Putamen (tissue), 1 donor: ENCODE results near the gene TNS1.

ENCODE experiments used
- DNase-seq: peaks from one replicate; pipeline ENCODE4 v3.0.0-alpha.2; 2016; ENCODE audit warnings: low spot score

Gene TNS1

DNA sequence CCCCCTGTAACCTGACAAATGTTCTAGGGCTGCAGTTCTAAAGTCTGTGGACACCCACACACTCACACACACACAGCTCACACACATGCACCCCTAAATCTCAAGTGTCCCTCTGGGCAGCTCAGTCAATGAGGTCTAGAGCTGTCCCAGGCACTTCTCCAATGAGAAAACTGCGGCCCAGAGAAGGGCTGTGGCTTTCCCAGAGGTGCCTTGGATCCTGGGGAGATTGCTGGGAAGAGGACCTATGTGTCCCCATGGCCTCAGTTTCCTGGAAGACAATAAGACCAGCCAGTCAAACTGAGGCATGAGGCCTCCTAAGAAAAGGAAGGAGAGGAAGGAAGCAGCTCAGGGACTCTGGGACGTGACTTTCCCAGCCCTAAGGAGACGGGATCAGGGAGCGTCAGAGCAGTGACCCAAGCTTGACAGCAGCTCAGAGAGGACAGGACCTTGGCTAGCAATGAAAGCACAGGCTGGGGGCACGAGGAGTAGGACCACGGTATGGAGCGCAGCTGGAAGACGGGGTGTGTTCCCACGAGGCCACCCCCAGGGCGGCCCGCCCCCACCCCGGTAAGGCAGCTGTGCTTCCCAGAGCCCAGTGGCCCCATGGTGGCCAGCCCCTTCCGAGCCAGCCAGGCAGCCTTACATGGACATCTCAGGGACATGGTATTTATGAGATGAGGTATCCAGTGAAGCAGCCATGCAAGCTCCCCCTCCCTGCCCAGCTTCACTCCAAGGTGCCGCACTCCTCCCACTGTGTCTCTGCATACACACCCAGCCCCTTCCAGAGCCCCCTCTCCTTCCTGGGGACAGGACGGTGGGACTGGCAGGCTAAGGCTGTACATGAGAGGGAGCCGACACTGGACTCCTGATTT lies 46.0 kb downstream of the TNS1 start:
- DNase-seq: no peak

DNA sequence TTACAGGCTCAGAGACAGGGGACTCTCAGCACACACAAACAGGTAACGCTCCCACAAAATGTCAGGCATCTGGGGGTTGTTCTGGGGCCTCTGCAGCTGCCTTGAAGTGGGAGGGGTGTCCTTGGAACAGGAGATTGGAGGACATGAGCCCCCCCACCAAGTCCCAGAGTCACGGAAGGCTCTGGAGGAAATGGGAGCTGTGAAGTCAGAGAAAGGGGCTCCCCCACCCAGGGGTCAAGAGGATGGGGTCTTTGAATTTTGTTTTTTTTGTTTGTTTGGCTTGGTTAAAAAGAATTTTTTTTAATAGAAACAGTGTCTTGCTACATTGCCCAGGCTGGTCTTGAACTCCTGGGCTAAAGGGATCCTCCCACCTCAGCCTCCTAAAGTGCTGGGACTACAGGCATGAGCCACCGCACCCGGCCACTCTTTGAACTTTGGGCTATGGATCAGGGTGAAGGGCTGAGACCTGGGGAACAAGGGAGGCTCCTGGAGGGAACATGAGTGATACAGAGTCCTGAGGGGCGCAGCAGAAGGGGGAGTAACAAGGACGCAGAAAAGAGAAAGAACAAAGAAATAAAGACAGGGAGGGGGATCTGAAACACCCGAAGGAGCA lies 46.8 kb downstream of the TNS1 start:
- no peak for DNase-seq

DNA sequence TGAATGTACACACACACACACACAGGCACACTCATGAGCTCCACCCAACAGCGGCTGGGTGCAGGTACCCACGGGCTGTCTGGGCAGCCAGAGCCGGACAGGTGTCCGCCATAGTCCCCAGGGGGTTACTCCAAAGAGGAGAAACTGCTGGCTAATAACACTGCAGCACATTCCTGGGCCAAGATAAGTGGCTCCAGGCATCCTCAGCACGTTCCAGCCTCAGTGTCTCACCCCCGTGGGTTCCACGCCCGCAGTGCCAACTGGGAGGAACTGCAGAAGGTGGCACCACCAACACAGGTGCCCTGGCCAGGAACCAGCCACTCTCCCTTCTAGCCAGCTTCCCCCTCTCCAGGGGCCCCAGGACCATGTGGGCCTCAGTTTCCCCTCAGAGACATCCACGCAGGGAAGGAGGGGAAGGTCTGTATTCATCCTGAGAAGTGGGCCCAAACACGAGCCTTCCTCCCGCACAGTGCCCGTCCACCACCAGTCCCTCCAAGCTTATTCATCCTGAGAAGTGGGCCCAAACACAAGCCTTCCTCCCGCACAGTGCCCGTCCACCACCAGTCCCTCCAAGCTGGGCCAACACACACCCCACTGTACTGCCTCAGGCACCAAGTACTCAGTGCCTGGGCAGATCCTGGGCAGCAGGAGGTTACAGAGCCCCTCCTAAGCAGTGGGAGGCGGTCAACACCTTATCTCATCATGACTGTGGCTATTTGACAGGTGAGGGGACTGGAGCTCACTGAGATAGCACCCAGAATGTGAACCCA lies 47.6 kb downstream of the TNS1 start:
- no peak for DNase-seq

DNA sequence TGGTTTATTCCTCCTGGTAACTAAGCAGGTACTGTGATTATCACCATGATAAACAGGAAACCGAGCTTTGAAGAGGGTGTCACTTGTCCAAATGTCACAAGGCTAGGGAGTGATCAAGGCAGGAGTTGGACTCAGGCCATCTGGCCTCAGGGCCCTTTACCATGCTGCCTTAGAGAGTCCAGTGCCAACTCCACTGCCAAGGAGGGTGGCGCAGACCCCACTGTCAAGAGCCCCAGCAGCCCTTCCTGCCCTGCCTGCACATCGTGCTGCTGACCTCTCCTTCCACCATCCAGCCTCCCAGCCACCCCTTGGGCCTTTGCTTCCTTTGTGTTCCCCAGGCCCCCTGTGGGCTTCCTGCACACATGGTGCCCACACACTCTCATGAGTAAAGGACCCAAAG lies 48.3 kb downstream of the TNS1 start:
- no peak for DNase-seq

DNA sequence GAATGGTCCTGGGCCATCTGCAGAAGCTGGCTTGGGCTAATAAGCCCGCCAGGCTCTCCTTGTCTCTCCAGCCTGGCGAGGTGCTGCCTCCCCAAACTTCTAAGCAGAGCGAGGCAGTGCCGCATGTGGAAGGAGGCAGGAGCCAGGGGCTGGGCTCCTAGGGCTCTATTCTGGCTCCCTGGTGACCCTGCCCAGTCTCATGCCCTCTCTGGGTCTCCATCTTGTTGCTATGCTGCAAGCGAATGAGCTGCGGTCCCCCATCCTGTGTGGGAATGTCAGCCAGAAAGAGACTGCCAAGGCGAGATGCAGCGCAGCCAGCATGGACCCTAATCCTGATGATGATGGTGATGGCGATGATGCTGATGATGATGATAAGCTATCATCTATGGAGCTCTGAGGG lies 48.7 kb downstream of the TNS1 start:
- DNase-seq: no peak

DNA sequence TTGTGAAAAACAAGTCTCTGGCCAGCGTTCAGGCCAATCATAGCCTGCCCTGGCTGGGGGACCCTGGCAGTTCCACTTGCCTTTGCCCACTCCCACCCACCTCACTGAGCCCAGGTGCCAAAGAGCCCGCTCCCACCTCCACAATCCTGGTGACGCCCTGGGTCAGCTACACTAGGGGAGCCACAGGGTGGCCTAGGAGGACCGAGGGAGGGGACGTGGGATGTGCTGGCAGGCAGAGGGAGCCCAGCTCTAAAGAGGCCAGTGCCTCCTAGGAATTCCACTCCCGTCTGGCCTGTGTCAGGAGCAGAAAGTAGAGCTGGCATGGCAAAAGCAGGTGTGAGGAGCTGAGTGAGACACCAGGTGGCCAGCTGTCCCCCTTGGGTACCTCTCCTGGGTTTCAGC lies 49.3 kb downstream of the TNS1 start:
- no peak for DNase-seq

DNA sequence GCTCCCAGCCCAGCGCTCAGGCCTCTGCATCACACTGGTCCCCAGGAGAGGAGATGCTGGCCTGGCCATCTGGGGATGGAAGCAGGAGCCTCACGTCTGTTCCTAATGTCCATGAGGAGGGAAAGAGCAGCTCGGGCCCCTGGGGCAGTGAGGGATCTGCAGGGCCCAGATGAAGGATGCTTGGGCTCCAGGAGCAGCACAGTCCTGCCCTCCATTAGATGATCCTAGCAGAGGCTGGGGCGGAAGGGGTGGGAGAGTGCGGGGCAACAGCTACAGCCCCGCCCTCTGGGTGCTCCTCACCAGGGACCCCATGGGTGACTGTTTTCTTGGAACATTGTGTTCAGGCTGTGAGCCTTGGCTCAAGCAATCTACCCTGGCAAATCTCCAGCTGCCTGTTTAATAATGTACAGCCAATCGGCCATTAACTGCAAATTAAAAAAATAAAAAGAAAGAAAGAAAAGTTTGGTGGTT lies 49.7 kb downstream of the TNS1 start:
- DNase-seq: no peak

DNA sequence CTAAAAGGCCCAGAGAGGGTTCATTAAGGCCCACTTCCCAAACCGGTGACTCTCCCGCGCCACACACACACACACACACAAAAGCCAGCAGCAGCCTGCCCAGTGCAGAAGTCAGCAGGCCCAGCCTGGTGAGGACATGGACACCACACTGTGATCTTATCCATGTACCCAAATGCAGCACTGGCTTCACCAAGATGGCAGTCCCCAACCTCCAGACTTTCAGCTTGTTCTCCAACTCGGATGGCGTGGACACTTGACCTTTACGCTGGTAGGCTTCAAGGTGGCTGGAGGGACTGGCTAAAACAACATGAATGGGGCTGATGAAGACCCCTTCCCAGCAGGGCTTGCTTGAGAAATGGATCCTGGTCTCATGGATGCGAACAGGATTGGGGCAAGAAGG lies 50.4 kb downstream of the TNS1 start:
- no peak for DNase-seq

DNA sequence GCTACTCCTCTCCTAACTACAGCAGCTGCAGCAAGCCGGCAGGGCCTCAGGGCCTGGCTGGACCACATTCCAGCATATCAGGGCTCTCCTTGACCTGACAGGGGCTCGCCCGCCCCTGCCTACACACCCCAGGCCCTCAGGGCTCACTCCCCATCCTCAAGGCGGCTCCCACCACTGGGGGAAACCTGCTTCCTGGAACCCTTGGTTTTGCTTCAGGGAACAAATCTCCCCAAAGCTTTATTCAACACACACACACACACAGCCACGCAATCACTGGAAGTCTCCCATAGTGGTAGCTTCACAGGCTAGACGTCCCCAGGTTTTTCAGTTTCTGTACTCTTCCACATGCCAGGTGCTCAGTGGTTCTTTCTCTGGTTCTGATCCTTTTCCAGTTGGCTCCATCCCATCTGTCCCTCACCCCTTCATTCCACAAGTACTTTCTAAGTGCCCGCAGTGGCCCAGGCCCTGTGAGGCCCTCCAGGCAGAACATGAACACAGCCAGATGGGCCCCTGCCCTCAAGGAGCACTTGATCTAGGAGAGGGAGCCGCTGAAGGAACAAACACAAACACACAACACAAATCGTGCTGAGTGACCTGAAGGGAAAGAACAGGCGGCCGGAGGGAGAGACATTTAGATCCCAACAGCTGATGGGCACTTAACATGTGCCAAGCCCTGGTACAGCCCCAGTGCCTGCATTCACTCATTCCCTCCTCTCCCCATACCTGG lies 51.1 kb downstream of the TNS1 start:
- no peak for DNase-seq

DNA sequence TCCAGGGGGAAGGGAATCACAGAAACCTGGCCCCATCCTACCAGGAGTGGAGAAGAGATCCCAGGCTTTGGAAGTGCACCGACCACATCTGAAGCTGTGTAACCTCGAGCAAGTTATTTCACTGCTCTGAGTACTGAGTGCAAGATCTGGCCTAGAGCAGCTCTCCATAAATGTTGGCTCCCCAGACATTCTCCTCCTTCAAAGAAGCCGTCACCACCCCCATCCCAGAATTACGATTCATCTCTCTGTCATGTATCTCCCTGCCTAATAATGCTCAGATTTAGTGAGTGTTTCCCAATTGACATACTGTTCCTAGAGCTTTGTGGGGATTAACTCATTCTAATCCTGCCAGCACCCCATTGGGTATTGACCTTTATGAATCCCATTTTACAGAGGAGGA lies 51.7 kb downstream of the TNS1 start:
- DNase-seq: no peak

DNA sequence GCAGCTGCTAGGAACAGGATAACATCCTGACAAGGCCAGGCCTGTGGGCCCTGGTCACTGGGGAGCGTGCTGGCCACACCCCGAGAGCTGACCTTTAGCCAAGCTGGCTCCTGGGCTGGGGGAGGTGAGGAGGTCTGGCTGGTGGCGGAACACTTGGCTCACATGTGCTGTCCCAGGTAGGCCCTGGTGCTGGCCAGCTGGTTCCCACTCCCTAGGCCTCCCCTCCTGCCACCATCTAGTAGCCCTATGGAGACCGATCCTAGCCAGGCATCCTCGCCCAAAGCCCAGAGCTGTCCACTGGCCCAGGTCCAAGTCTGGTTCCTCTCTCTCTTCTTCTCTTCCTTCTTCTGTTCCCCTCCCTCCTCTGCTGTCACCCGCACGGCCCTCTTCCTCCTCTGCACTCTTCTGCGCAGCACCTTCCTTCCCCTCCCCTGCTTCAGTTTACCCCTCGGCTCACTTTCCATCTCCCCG lies 52.4 kb downstream of the TNS1 start:
- no peak for DNase-seq

DNA sequence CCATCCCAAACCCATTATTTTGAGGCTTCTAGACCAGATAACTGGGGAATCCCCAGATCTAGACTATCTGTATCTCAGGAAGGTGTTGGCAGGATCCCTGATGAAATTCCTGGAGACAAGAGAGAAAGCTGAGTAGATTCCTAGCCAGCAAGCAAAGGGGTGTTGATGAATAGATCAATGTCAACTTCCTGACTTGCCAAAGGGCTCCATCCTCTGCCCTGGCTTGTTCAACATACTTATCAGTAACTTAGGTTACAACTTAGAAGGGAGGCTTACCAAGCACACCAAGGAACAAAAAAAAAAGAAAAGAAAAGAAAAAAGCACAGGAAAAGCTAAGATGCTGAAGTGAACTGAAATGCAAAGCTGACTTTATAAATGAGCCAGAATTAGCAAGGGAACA lies 53.3 kb downstream of the TNS1 start:
- no peak for DNase-seq

DNA sequence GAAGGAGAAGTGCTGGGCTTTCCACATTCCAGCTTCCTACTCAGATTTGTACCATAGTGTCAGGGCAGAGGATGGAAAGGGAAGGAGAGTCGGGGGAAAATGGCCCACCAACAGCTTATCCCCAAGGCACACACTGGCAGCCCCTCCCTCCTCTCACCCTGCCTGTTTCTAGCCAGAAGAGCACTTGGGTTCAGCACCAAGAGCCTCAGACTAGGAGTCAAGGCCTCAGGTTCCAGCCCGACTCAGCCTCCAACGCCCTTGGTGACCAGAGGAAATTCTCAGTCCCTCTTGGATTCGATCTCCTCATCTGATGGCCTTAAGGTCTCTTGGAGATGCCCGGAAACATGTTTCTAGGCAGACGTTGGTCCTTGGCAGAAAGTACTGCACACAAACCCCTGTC lies 53.9 kb downstream of the TNS1 start:
- DNase-seq: no peak

DNA sequence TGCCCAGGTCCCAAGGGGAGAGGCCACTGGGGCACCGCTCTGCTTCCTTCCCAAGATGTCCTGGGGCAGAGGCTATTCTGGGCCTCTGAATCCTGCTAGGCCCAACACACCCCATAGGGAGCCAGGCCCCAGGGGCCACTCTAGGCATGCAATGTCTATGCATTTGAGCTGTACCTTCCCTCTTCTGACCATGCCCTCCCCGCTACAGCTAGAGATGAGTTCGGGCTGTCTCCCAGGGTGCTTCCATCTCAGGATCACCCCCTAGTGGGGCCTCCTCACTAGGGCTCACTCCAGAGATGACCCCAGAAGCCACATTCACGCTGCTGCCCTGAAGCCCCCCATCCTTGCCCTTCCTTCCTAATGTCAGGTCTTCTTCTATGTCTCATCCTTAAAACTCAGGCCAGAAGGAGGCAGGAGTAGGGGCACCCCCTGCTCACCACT lies 54.4 kb downstream of the TNS1 start:
- no peak for DNase-seq

DNA sequence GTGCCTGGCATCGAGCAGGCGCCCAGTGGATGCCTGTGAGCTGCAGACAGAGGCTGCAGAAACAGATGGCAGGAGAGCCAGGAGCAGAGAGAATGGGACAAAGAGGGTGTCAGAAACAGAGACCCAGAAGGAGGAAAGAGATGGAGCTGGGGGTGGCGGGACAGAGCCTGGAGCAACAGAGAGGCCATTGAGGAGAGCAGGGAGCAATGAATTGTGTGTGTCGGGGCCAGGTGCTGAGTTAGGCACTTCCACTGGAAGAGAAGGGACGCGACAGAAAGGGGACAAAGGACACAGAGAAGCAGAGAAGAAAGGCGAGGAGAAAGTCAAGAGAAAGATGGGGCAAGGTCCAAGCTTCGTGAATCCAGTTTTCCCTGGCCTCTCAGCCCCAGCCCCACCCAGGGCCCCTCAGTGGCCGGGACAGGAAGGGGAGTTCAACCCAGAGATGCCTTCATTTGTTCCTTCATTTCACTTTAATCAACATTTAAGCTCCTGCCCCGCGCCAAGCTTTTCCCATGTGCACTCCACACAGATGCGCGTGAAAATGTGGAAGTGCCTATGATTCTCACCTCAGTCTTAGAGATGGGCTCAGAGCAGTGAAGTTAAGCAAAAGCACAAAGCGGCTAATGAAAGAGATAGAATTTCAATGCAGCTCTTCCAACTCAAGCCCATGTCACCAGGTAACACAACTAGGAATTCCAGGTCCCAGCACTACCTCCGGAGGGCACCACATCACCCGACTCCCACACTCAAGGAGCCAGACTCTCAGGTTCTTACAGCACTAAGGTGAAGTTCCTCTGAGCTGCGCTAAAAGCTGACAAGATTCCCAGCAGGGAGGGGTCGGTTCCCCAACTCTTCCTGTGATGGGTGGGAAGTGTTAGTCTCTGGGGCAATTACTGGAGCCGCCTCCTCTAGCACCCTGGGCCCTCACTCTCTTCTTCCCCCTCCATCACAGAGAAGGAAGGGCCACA lies 55.1 kb downstream of the TNS1 start:
- peak; percentile 64 for DNase-seq

DNA sequence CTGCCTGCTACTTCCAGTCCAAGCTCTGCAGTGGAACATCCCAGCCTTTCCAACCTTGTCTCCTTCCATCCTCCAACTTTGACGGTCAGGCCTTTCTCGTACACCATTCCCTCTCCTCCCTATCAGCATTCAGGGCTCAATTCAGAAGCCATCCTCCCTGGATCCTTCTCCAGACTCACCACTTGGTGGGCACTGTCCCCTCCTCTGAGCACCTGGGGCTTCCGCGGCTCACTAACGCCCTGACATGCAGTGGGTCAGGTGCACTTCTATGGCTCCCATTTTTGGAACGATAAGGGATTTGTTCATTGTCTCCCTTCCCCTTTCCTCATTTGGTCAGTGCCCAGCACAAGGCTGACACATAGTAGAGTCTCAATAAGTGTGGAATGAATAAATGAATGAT lies 56.7 kb downstream of the TNS1 start:
- no peak for DNase-seq

DNA sequence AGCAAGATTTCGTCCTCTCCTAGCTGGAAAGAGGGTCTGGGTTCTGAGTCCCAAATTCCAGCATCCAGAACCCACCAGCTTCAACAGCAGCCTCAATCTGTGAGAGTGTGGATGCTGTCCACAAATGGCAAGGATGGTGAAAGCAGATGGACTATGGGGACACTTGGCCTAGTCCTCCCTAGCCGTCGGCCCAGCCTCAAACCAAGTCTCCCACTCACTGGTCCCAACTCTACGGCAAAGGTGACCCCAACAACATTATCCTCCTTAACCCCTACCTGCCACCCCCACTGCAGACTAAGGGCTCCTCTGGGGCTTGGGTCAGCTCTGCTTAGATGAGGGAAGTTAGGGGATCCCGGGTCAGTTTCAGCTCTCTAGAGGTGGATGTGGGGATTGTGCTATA lies 57.3 kb downstream of the TNS1 start:
- no peak for DNase-seq

DNA sequence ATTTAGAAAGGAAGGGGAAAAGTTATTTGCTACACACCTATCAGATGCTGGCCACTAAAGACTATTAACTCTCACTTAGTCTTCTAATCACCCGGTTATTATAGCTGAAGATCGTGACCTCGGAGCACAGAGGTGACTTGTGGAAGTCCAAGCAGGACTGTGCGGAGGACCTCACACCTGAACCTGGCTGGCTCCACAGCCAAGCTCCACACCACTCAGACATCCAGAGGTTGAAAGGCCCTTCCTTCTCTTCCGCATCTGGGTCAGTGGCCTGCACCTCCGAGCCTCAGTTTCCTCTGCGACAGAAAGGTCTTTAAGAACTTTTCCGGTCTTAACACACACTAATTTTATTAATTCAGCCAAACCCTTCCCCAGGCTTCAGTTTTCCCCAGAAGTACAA lies 57.9 kb downstream of the TNS1 start:
- no peak for DNase-seq

DNA sequence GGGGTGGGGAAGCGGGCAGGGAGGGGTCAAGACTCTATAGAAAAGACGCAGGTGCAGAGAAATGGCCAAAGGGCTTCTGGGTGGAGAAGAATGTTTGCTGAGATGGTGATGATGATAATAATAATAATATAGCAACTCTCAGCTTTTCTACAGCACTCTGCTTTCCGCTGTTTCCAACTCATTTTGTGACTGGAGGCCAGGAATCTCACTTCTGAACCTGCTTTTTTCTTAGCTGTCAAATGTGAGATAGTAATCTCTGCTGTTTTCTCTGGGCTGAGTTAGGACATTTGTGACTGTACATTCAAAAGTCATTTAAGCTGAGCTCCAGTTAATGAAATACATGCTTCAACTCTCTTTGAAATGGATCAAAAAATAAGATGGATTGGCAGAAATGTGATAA lies 58.4 kb downstream of the TNS1 start:
- DNase-seq: no peak

DNA sequence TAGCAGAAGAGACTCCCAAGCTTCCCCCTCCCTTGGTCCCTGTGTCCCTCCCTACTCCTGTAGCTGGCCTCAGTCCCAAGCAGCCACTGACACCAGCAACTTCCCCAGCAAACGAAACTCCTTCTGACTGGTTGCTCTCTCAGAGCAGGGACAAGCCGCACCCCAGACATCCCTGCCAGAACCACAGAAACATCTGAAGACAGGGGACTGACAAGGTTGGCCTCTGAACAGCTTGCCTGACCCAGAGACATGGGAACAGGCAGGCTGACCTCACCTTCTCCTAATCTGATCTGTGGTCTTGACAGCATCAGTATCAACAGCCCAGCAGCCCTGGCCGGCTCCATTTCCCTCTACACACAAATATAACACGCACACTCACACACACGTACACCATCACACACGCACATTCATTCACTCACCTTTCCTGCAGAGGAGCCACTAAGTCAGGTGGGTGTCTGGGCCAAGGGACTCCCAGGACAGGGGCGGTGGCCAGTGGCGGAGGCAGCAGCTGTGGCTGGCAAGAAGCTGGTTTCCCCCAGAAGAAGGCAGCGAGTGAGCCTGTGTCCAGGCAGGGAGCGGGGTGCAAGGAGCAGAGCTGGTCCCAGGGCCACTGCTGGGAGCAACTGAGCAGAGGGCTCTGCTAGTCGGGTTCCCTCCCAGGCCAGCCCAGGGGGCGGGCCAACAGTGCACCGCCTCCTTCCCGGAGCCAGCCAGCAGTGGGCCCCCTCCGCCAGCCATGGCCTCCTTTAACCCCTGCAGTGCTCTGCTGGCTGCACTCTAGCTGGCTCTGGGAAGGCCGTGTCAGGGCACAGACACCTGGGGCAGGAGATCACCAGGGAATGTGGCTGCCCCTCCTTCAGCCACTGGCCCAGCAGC lies 59.1 kb downstream of the TNS1 start:
- DNase-seq: peak; percentile 86
